ENCODE measurements around the gene SUSD2.

- TF ChIP-seq SIN3A (conservative IDR thresholded peaks at IDR 0.05 in 1 of 2, IDR thresholded peaks at IDR 0.05 in 1 of 2; ENCODE audit: low read depth in 1 of 2, low read length in 2 of 2), result no peak
- no peak for TF ChIP-seq CTCF (IDR thresholded peaks at IDR 0.05; ENCODE audit: control extremely low read depth in 1 of 3, insufficient read depth in 1 of 3, low read depth in 1 of 3, low read length in 3 of 3)
- TF ChIP-seq MAFK (IDR thresholded peaks at IDR 0.05; ENCODE audit: low read depth, low read length), result no peak
- no peak for TF ChIP-seq POLR2A (IDR thresholded peaks at IDR 0.05; ENCODE audit: control extremely low read depth in 1 of 2, low read depth in 2 of 2, low read length in 2 of 2)
- no peak for TF ChIP-seq TAF1 (IDR thresholded peaks at IDR 0.05; ENCODE audit: low read depth, low read length)
- TF ChIP-seq EZH2 (IDR thresholded peaks at IDR 0.05; ENCODE audit: low read depth, low read length, severe bottlenecking), result no peak
- no peak for TF ChIP-seq POLR2AphosphoS5 (IDR thresholded peaks at IDR 0.05; ENCODE audit: low read depth, low read length)
- no peak for TF ChIP-seq CHD2 (IDR thresholded peaks at IDR 0.05; ENCODE audit: low read length)
- TF ChIP-seq FOSL1 (IDR thresholded peaks at IDR 0.05; ENCODE audit: insufficient read depth, low read depth, low read length), result no peak
- no peak for TF ChIP-seq EGR1 (IDR thresholded peaks at IDR 0.05; ENCODE audit: borderline replicate concordance, low read depth, low read length)
- no peak for TF ChIP-seq RFX5 (IDR thresholded peaks at IDR 0.05; ENCODE audit: borderline replicate concordance, low read depth, low read length)
- TF ChIP-seq ATF2 (IDR thresholded peaks at IDR 0.05; ENCODE audit: low read length), result no peak
- no peak for TF ChIP-seq YY1 (IDR thresholded peaks at IDR 0.05; ENCODE audit: low read depth, low read length)
- no peak for TF ChIP-seq BCL11A (IDR thresholded peaks at IDR 0.05; ENCODE audit: low read depth in 2 of 2, low read length in 2 of 2)
These were observed 17.0 kb upstream of the SUSD2 start for GRCh38 chr22:24164243-24164642.
